OCI-LY7 (cell line): ENCODE results near the gene MTHFD1L.

ENCODE experiments used
- EZH2phosphoT487 ChIP-seq: fragments of 200-600 bp; sonication (generic); IDR thresholded peaks from 2 replicates; pipeline ENCODE4 v1.6.1; 2018; ENCODE audit warnings: low read depth, borderline replicate concordance, mild to moderate bottlenecking, mixed run types, antibody characterized with exemption, low read length, moderate library complexity, mixed read lengths
- TF ChIP-seq, protein P1 (sequence below): fragments of 200-600 bp; sonication (generic); conservative IDR thresholded peaks from 2 replicates; pipeline ENCODE4 v1.5.1; 2014; ENCODE audit warnings: mild to moderate bottlenecking, antibody characterized with exemption, low read length, moderate library complexity, mixed read lengths

DNA sequence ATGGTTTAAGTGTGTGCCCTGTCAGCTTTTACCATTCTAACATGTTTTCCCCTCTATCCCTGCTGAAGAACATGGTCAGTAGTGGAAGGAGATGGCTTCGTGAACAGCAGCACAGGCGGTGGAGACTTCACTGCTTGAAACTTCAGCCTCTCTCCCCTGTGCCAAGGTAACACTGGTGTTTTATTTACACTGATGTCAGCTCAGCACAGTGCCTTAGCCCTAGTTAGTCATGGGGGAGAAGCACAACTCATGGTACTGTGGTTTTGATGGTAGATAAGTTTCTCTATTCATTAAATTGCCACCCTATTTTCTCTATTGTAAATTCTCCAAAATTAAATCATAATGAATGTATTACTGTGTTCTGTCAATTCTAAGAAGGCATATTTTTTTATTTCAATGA is 56.6 kb downstream of the MTHFD1L start:
- TF ChIP-seq, protein P1, sequence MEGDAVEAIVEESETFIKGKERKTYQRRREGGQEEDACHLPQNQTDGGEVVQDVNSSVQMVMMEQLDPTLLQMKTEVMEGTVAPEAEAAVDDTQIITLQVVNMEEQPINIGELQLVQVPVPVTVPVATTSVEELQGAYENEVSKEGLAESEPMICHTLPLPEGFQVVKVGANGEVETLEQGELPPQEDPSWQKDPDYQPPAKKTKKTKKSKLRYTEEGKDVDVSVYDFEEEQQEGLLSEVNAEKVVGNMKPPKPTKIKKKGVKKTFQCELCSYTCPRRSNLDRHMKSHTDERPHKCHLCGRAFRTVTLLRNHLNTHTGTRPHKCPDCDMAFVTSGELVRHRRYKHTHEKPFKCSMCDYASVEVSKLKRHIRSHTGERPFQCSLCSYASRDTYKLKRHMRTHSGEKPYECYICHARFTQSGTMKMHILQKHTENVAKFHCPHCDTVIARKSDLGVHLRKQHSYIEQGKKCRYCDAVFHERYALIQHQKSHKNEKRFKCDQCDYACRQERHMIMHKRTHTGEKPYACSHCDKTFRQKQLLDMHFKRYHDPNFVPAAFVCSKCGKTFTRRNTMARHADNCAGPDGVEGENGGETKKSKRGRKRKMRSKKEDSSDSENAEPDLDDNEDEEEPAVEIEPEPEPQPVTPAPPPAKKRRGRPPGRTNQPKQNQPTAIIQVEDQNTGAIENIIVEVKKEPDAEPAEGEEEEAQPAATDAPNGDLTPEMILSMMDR = no peak
- TF ChIP-seq EZH2phosphoT487 = no peak
